MM.1S (cell line): ENCODE results near the gene KDM4B.

ENCODE experiments used
- CTCF ChIP-seq: fragments of 300-600 bp; sonication (generic); IDR thresholded peaks from 2 replicates; pipeline ENCODE4 v1.5.1; 2016; ENCODE audit warnings: antibody characterized with exemption, low read length, mixed read lengths
- EZH2 ChIP-seq: fragments of 300-600 bp; sonication (generic); optimal IDR thresholded peaks from 2 replicates; pipeline ENCODE3; 2017; ENCODE audit warnings: low read depth, mild to moderate bottlenecking, antibody characterized with exemption, low read length, mixed read lengths
- EZH2phosphoT487 ChIP-seq: fragments of 300-600 bp; sonication (generic); IDR thresholded peaks from 2 replicates; pipeline ENCODE4 v1.6.1; 2018; ENCODE audit warnings: antibody characterized with exemption, low read length

- TF ChIP-seq EZH2 (no peak), CTCF (no peak), EZH2phosphoT487 (no peak)
Measured at GRCh38 chr19:5041168-5041912, 72.4 kb downstream of the KDM4B start.
